Endodermal cell (in vitro differentiated cells): Measurements from ENCODE around the gene KLK12. TPM values are rescaled to one million over a fixed set of nuclear protein-coding genes. Genes with fewer than 3 reads are reported as not detected.

Experiments used
- DNase-seq: peaks from one replicate; pipeline ENCODE4 v3.0.0-alpha.2; 2017
- H3K27ac ChIP-seq: 2 replicates; pipeline ENCODE4 v1.5.1; 2013; ENCODE audit warnings: mild to moderate bottlenecking, low read depth, low read length, moderate library complexity
- H3K27me3 ChIP-seq: 2 replicates; pipeline ENCODE4 v1.6.1; 2013; ENCODE audit warnings: mild to moderate bottlenecking, low read length, moderate library complexity; ENCODE audit not compliant: insufficient read depth, control insufficient read depth, poor library complexity, severe bottlenecking
- H3K36me3 ChIP-seq: 2 replicates; pipeline ENCODE4 v1.7.0; 2013; ENCODE audit warnings: mild to moderate bottlenecking, low read length, moderate library complexity; ENCODE audit not compliant: control insufficient read depth, insufficient read depth
- H3K4me1 ChIP-seq: one replicate; pipeline ENCODE4 v1.7.0; 2013; ENCODE audit warnings: low read length; ENCODE audit not compliant: control insufficient read depth, insufficient read depth
- H3K4me3 ChIP-seq: 2 replicates; pipeline ENCODE4 v1.5.1; 2013; ENCODE audit warnings: mild to moderate bottlenecking, low read length, moderate library complexity
- H3K9ac ChIP-seq: 2 replicates; pipeline ENCODE4 v1.6.1; 2013; ENCODE audit warnings: mild to moderate bottlenecking, low read length, moderate library complexity; ENCODE audit not compliant: poor library complexity, severe bottlenecking; ENCODE audit errors: extremely low read depth
- H3K9me3 ChIP-seq: 2 replicates; pipeline ENCODE4 v1.6.1; 2013; ENCODE audit warnings: mild to moderate bottlenecking, low read length, moderate library complexity; ENCODE audit not compliant: control insufficient read depth
- H3K27ac Mint-ChIP-seq: 2 replicates; pipeline ENCODE4 v1.8.0; 2020; ENCODE audit warnings: mixed read lengths
- H3K27me3 Mint-ChIP-seq: 2 replicates; pipeline ENCODE4 v1.8.0; 2021; ENCODE audit warnings: mild to moderate bottlenecking, mixed read lengths; ENCODE audit not compliant: insufficient read depth
- H3K36me3 Mint-ChIP-seq: 2 replicates; pipeline ENCODE4 v1.8.0; 2020; ENCODE audit warnings: low read depth, mixed read lengths
- H3K4me1 Mint-ChIP-seq: 2 replicates; pipeline ENCODE4 v1.8.0; 2020; ENCODE audit warnings: mixed read lengths
- H3K4me3 Mint-ChIP-seq: 2 replicates; pipeline ENCODE4 v1.8.0; 2020; ENCODE audit warnings: mild to moderate bottlenecking, moderate library complexity, mixed read lengths
- H3K9me3 Mint-ChIP-seq: 2 replicates; pipeline ENCODE4 v1.8.0; 2020; ENCODE audit warnings: mild to moderate bottlenecking, mixed read lengths
- CTCF ChIP-seq: fragments of 200-600 bp; sonication (generic); conservative IDR thresholded peaks from 2 replicates; pipeline ENCODE4 v1.5.0; 2021; ENCODE audit warnings: antibody characterized with exemption, mild to moderate bottlenecking
- WGBS, 2 experiments: methylation state at CpG; one replicate each; pipeline versions ENCODE4 v1.1.5 to v1.1.7; 2013; ENCODE audit warnings: missing lambda C conversion rate in 2 of 2, mixed read lengths in 1 of 2; ENCODE audit not compliant: insufficient coverage in 1 of 2, insufficient read length in 1 of 2; 5-methylcytosine and 5-hydroxymethylcytosine counted together
- total RNA-seq, 2 donors: library from RNA; stranded (reverse); fragmentation: NEBNext Ultra II Directional in 1 of 2; extraction: Animal tissue kit (Norgen Biotek cat#: 25700) in 1 of 2; gene quantifications; 2 replicates in 1 of 2; 3 replicates in 1 of 2; pipeline ENCODE4 v1.2.1, GENCODE V29; 2021

KLK12 gene
- total RNA-seq, 2 donors from 2014 or later: not detected

GRCh38 chr19:51079481-51080110, 44.8 kb upstream of the KLK12 start:
- DNase-seq: no peak
- H3K9me3 ChIP-seq: no peaks in the 10 kb centered on the region
- H3K9me3 Mint-ChIP-seq: no peaks in the 10 kb centered on the region
- H3K9ac ChIP-seq: no peak overlapping the region
- peaks cover 20% of the 10 kb centered on the region for H3K27me3 Mint-ChIP-seq
- H3K4me1 Mint-ChIP-seq: no peaks in the 10 kb centered on the region
- no peaks in the 10 kb centered on the region for H3K36me3 Mint-ChIP-seq
- H3K27ac Mint-ChIP-seq: no peak overlapping the region
- H3K27me3 ChIP-seq: no peaks in the 10 kb centered on the region
- WGBS, 2 experiments: 91 to 98% methylated on average over 22 to 27 of the region's 27 CpGs
- H3K4me1 ChIP-seq: no peaks in the 10 kb centered on the region
- no peaks in the 10 kb centered on the region for H3K36me3 ChIP-seq
- no peak for TF ChIP-seq CTCF
- H3K4me3 ChIP-seq: no peak overlapping the region
- no peak overlapping the region for H3K4me3 Mint-ChIP-seq
- H3K27ac ChIP-seq: no peak overlapping the region

GRCh38 chr19:51078731-51079130, 43.9 kb upstream of the KLK12 start:
- no peaks in the 10 kb centered on the region for H3K36me3 Mint-ChIP-seq
- 88 to 93% methylated on average over 4 to 6 of the region's 6 CpGs for WGBS, 2 experiments
- Histone ChIP-seq H3K9ac (no peak overlapping the region), H3K4me3 (no peak overlapping the region), H3K27ac (no peak overlapping the region), H3K36me3 (no peaks in the 10 kb centered on the region), H3K4me1 (no peaks in the 10 kb centered on the region), H3K27me3 (no peaks in the 10 kb centered on the region), H3K9me3 (peaks cover 7% of the 10 kb centered on the region)
- peaks cover 18% of the 10 kb centered on the region for H3K27me3 Mint-ChIP-seq
- H3K4me1 Mint-ChIP-seq: no peaks in the 10 kb centered on the region
- no peak overlapping the region for H3K27ac Mint-ChIP-seq
- no peak for TF ChIP-seq CTCF
- DNase-seq: no peak
- peaks cover 7% of the 10 kb centered on the region for H3K9me3 Mint-ChIP-seq
- no peak overlapping the region for H3K4me3 Mint-ChIP-seq

GRCh38 chr19:51078104-51078503, 43.3 kb upstream of the KLK12 start:
- Histone ChIP-seq H3K4me1 (no peaks in the 10 kb centered on the region), H3K9me3 (peaks cover 7% of the 10 kb centered on the region), H3K36me3 (no peaks in the 10 kb centered on the region), H3K27me3 (no peaks in the 10 kb centered on the region), H3K9ac (no peak overlapping the region), H3K27ac (no peak overlapping the region), H3K4me3 (no peak overlapping the region)
- 73 to 88% methylated on average over 5 to 6 of the region's 6 CpGs for WGBS, 2 experiments
- TF ChIP-seq CTCF: no peak
- no peak for DNase-seq
- Mint-ChIP-seq H3K4me3 (no peak overlapping the region), H3K27ac (no peak overlapping the region), H3K36me3 (no peaks in the 10 kb centered on the region), H3K9me3 (peaks cover 11% of the 10 kb centered on the region), H3K27me3 (peaks cover 11% of the 10 kb centered on the region), H3K4me1 (no peaks in the 10 kb centered on the region)
